ENCODE results near the gene CA6. TPM values are rescaled to one million over a fixed set of nuclear protein-coding genes. Genes with fewer than 3 reads are reported as not detected.
"Not testable (repeated sequence)": the region's sequence is repeated elsewhere in the genome, so short reads cannot be mapped to it uniquely, and the experiment has no call there.

The CA6 gene
- total RNA-seq, 1 experiment from 2014 or later, result not detected

GRCh38 chr1:8988618-8988967 is 42.9 kb downstream of the CA6 start:
- Histone ChIP-seq H3K27ac (no peak overlapping the region), H3K27me3 (replicated peaks) (no peaks in the 10 kb centered on the region), H3K9me3 (replicated peaks) (no peaks in the 10 kb centered on the region), H3K36me3 (no peaks in the 10 kb centered on the region), H3K4me3 (no peak overlapping the region), H3K4me1 (replicated peaks) (peaks cover 27% of the 10 kb centered on the region)
- no peak for DNase-seq (ENCODE audit: low read depth in 1 of 2, low spot score in 2 of 2)

- no peaks in the 10 kb centered on the region for H3K27me3 ChIP-seq (replicated peaks)
- H3K27ac ChIP-seq, result no peak overlapping the region
- H3K9me3 ChIP-seq (replicated peaks), result no peaks in the 10 kb centered on the region
- peaks cover 27% of the 10 kb centered on the region for H3K4me1 ChIP-seq (replicated peaks)
- no peak overlapping the region for H3K4me3 ChIP-seq
- no peaks in the 10 kb centered on the region for H3K36me3 ChIP-seq
- DNase-seq (ENCODE audit: low read depth in 1 of 2, low spot score in 2 of 2), result no peak
Observed at GRCh38 chr1:8989061-8989460, 43.4 kb downstream of the CA6 start.

GRCh38 chr1:8989821-8990220 is 44.2 kb downstream of the CA6 start:
- Histone ChIP-seq H3K4me3 (no peak overlapping the region), H3K9me3 (replicated peaks) (no peaks in the 10 kb centered on the region), H3K27ac (no peak overlapping the region), H3K27me3 (replicated peaks) (no peaks in the 10 kb centered on the region), H3K36me3 (no peaks in the 10 kb centered on the region), H3K4me1 (replicated peaks) (peaks cover 27% of the 10 kb centered on the region)
- DNase-seq (ENCODE audit: low read depth in 1 of 2, low spot score in 2 of 2), result no peak

- no peak for DNase-seq (ENCODE audit: low read depth in 1 of 2, low spot score in 2 of 2)
- no peaks in the 10 kb centered on the region for H3K27me3 ChIP-seq (replicated peaks)
Observed at GRCh38 chr1:8992936-8993687, 47.4 kb downstream of the CA6 start.

GRCh38 chr1:8993962-8994675 is 48.5 kb downstream of the CA6 start:
- not testable (repeated sequence) for H3K36me3 ChIP-seq; H3K4me1 ChIP-seq (replicated peaks)

More at GRCh38 chr1:8992936-8993687, 47.4 kb downstream of the CA6 start:
- Histone ChIP-seq H3K4me3 (no peak overlapping the region), H3K9me3 (replicated peaks) (no peaks in the 10 kb centered on the region), H3K36me3 (no peaks in the 10 kb centered on the region), H3K27ac (no peak overlapping the region), H3K4me1 (replicated peaks) (no peaks in the 10 kb centered on the region; the same call in 1 of the 2 replicates)

GRCh38 chr1:9001534-9002214 is 56.0 kb downstream of the CA6 start:
- not testable (repeated sequence) for DNase-seq (ENCODE audit: low read depth in 1 of 2, low spot score in 2 of 2); H3K27ac ChIP-seq; H3K4me3 ChIP-seq; H3K36me3 ChIP-seq; H3K27me3 ChIP-seq (replicated peaks); H3K4me1 ChIP-seq (replicated peaks); H3K9me3 ChIP-seq (replicated peaks)

More at GRCh38 chr1:8993962-8994675, 48.5 kb downstream of the CA6 start:
- not testable (repeated sequence) for H3K4me3 ChIP-seq; H3K27ac ChIP-seq; H3K27me3 ChIP-seq (replicated peaks); H3K9me3 ChIP-seq (replicated peaks); DNase-seq (ENCODE audit: low read depth in 1 of 2, low spot score in 2 of 2)

- not testable (repeated sequence) for H3K27me3 ChIP-seq (replicated peaks); H3K4me1 ChIP-seq (replicated peaks); H3K9me3 ChIP-seq (replicated peaks); H3K27ac ChIP-seq; H3K4me3 ChIP-seq; H3K36me3 ChIP-seq; DNase-seq (ENCODE audit: low read depth in 1 of 2, low spot score in 2 of 2)
Observed at GRCh38 chr1:9002215-9002560, 56.5 kb downstream of the CA6 start.

- H3K4me3 ChIP-seq, result no peak overlapping the region
- no peaks in the 10 kb centered on the region for H3K9me3 ChIP-seq (replicated peaks)
- H3K36me3 ChIP-seq, result no peaks in the 10 kb centered on the region
- DNase-seq (ENCODE audit: low read depth in 1 of 2, low spot score in 2 of 2), result peak in 1 of 2 experiments; percentile 36
- H3K27ac ChIP-seq, result no peak overlapping the region
- no peaks in the 10 kb centered on the region for H3K27me3 ChIP-seq (replicated peaks)
- peaks cover 9% of the 10 kb centered on the region for H3K4me1 ChIP-seq (replicated peaks)
Observed at GRCh38 chr1:9004031-9004699, 58.5 kb downstream of the CA6 start.

GRCh38 chr1:9004700-9005394 is 59.2 kb downstream of the CA6 start:
- H3K27me3 ChIP-seq (replicated peaks), result no peaks in the 10 kb centered on the region
- no peak overlapping the region for H3K4me3 ChIP-seq
- peaks cover 9% of the 10 kb centered on the region for H3K4me1 ChIP-seq (replicated peaks)
- peak; percentile 69 to 83 for DNase-seq (ENCODE audit: low read depth in 1 of 2, low spot score in 2 of 2)
- H3K9me3 ChIP-seq (replicated peaks), result no peaks in the 10 kb centered on the region
- no peaks in the 10 kb centered on the region for H3K36me3 ChIP-seq
- H3K27ac ChIP-seq, result no peak overlapping the region

GRCh38 chr1:9005395-9005708 is 59.7 kb downstream of the CA6 start:
- no peaks in the 10 kb centered on the region for H3K9me3 ChIP-seq (replicated peaks)
- H3K27ac ChIP-seq, result no peak overlapping the region

GRCh38 chr1:9006956-9007615 is 61.4 kb downstream of the CA6 start:
- no peaks in the 10 kb centered on the region for H3K9me3 ChIP-seq (replicated peaks)
- no peaks in the 10 kb centered on the region for H3K27me3 ChIP-seq (replicated peaks)
- no peaks in the 10 kb centered on the region for H3K36me3 ChIP-seq
- no peak overlapping the region for H3K4me3 ChIP-seq
- H3K4me1 ChIP-seq (replicated peaks), result peaks cover 9% of the 10 kb centered on the region
- no peak for DNase-seq (ENCODE audit: low read depth in 1 of 2, low spot score in 2 of 2)
- H3K27ac ChIP-seq, result no peak overlapping the region

More at GRCh38 chr1:9005395-9005708, 59.7 kb downstream of the CA6 start:
- H3K4me3 ChIP-seq, result no peak overlapping the region
- no peaks in the 10 kb centered on the region for H3K27me3 ChIP-seq (replicated peaks)
- H3K36me3 ChIP-seq, result no peaks in the 10 kb centered on the region
- DNase-seq (ENCODE audit: low read depth in 1 of 2, low spot score in 2 of 2), result no peak
- H3K4me1 ChIP-seq (replicated peaks), result peaks cover 9% of the 10 kb centered on the region

- no peaks in the 10 kb centered on the region for H3K36me3 ChIP-seq
- H3K4me1 ChIP-seq (replicated peaks), result peaks cover 9% of the 10 kb centered on the region
- no peak overlapping the region for H3K27ac ChIP-seq
- no peak for DNase-seq (ENCODE audit: low read depth in 1 of 2, low spot score in 2 of 2)
- H3K27me3 ChIP-seq (replicated peaks), result no peaks in the 10 kb centered on the region
- no peak overlapping the region for H3K4me3 ChIP-seq
- no peaks in the 10 kb centered on the region for H3K9me3 ChIP-seq (replicated peaks)
Observed at GRCh38 chr1:9008236-9008635, 62.6 kb downstream of the CA6 start.

All from SJSA1 (cell line).